Left ventricle myocardium inferior (tissue), 1 donor: ENCODE results near the gene ARHGEF39. TPM values are rescaled to one million over a fixed set of nuclear protein-coding genes. Genes with fewer than 3 reads are reported as not detected.

Experiments
- DNase-seq: peaks from one replicate; pipeline ENCODE4 v3.0.0-alpha.2; 2020
- H3K27ac ChIP-seq: fragments of 200-600 bp; replicated peaks from 2 replicates; pipeline ENCODE4 v1.8.0; 2021
- H3K27me3 ChIP-seq: fragments of 200-600 bp; 2 replicates; pipeline ENCODE4 v1.8.0; 2021; ENCODE audit warnings: low read depth
- H3K36me3 ChIP-seq: fragments of 200-600 bp; 2 replicates; pipeline ENCODE4 v1.8.0; 2021
- H3K4me1 ChIP-seq: fragments of 200-600 bp; 2 replicates; pipeline ENCODE4 v1.8.0; 2021
- H3K4me3 ChIP-seq: fragments of 200-600 bp; 2 replicates; pipeline ENCODE4 v1.8.0; 2021; ENCODE audit warnings: mild to moderate bottlenecking, moderate library complexity
- H3K9me3 ChIP-seq: fragments of 200-600 bp; replicated peaks from 2 replicates; pipeline ENCODE4 v1.8.0; 2021
- CTCF ChIP-seq: fragments of 200-600 bp; IDR thresholded peaks from 2 replicates; pipeline ENCODE4 v1.8.0; 2021; ENCODE audit warnings: antibody characterized with exemption, mild to moderate bottlenecking, borderline replicate concordance
- intact Hi-C: fragments of 100-400 bp; cut with micrococcal nuclease; formaldehyde crosslinking; loops from one replicate; pipeline ENCODE4 v1.11.0; 2022
- total RNA-seq: library from RNA; stranded (reverse); fragmentation: NEBNext Ultra II Directional; extraction: Animal tissue kit (Norgen Biotek cat#: 25700); gene quantifications from one replicate; pipeline ENCODE4 v1.2.1, GENCODE V29; 2021
- donor health status: DM: no; HTN: yes; CAD: no; lungs with severe emphysema.

The ARHGEF39 gene
- total RNA-seq, 1 donor from 2014 or later = 0.27 TPM

- DNase-seq = no peak
- H3K27ac ChIP-seq = peak overlapping the region; percentile 67
- TF ChIP-seq CTCF = no peak
- no peaks in the 10 kb centered on the region for H3K9me3 ChIP-seq
- intact Hi-C loops = no loop called here
- peak overlapping the region; percentile 69 for H3K4me3 ChIP-seq
- H3K4me1 ChIP-seq = peaks cover 34% of the 10 kb centered on the region
- peaks cover 9% of the 10 kb centered on the region for H3K36me3 ChIP-seq
- no peaks in the 10 kb centered on the region for H3K27me3 ChIP-seq
Measured at GRCh38 chr9:35665471-35665818, 450 bp upstream of the ARHGEF39 start.

- intact Hi-C loops = no loop called here
- H3K4me1 ChIP-seq = peaks cover 58% of the 10 kb centered on the region
- peaks cover 12% of the 10 kb centered on the region for H3K36me3 ChIP-seq
- TF ChIP-seq CTCF = no peak
- H3K27me3 ChIP-seq = no peaks in the 10 kb centered on the region
- peak overlapping the region; percentile 99 for H3K27ac ChIP-seq
- no peaks in the 10 kb centered on the region for H3K9me3 ChIP-seq
- H3K4me3 ChIP-seq = no peak overlapping the region
- DNase-seq = no peak
Measured at GRCh38 chr9:35662437-35662836, 2.6 kb downstream of the ARHGEF39 start.

GRCh38 chr9:35661756-35662350 is 3.1 kb downstream of the ARHGEF39 start:
- Histone ChIP-seq H3K4me1 (peaks cover 64% of the 10 kb centered on the region), H3K27ac (peak overlapping the region; percentile 99), H3K27me3 (no peaks in the 10 kb centered on the region), H3K36me3 (peaks cover 12% of the 10 kb centered on the region), H3K9me3 (no peaks in the 10 kb centered on the region), H3K4me3 (no peak overlapping the region)
- TF ChIP-seq CTCF = no peak
- DNase-seq = no peak
- intact Hi-C loops = no loop called here

- DNase-seq = no peak
- intact Hi-C loops = no loop called here
- no peaks in the 10 kb centered on the region for H3K27me3 ChIP-seq
- TF ChIP-seq CTCF = peak; percentile 70
- H3K27ac ChIP-seq = peak overlapping the region; percentile 99
- peak overlapping the region; percentile 98 for H3K4me3 ChIP-seq
- H3K36me3 ChIP-seq = peaks cover 12% of the 10 kb centered on the region
- H3K9me3 ChIP-seq = no peaks in the 10 kb centered on the region
- peaks cover 63% of the 10 kb centered on the region for H3K4me1 ChIP-seq
Measured at GRCh38 chr9:35660966-35661415, 4.0 kb downstream of the ARHGEF39 start.

GRCh38 chr9:35659340-35659739 is 5.7 kb downstream of the ARHGEF39 start:
- no peaks in the 10 kb centered on the region for H3K27me3 ChIP-seq
- H3K4me1 ChIP-seq = peaks cover 47% of the 10 kb centered on the region
- H3K9me3 ChIP-seq = no peaks in the 10 kb centered on the region
- no peak for DNase-seq
- intact Hi-C loops = loop anchor here (5.0 kb wide), 1 partner anchor 33 kb away; no protein-coding TSS in a partner anchor
- TF ChIP-seq CTCF = no peak
- H3K4me3 ChIP-seq = peak overlapping the region; percentile 98
- peaks cover 12% of the 10 kb centered on the region for H3K36me3 ChIP-seq
- peak overlapping the region; percentile 99 for H3K27ac ChIP-seq
